HEK293 (cell line): Measurements from ENCODE around the gene PTPN18.

Experiments used
- CTCF ChIA-PET: fragments of 350-600 bp; formaldehyde crosslinking; extraction: SDS; loops from one replicate; lab custom pipeline; 2021; ENCODE audit warnings: antibody characterized with exemption; lab: Yijun Ruan, JAX
- POLR2A ChIA-PET: fragments of 300-600 bp; formaldehyde crosslinking; extraction: SDS; loops from one replicate; lab custom pipeline; 2020; ENCODE audit warnings: antibody characterized with exemption, inconsistent platforms; lab: Yijun Ruan, JAX
- H3K27ac ChIP-seq: fragments of 200-500 bp; sonication (Bioruptor generic); 2 replicates; pipeline ENCODE4 v1.5.1; 2014; ENCODE audit warnings: low read depth, low read length, control low read depth, inconsistent platforms; ENCODE audit errors: extremely low read depth
- H3K36me3 ChIP-seq, 2 experiments: fragments of 200-500 bp in 1 of 2; sonication (Bioruptor generic) in 1 of 2; 1 replicate in 1 of 2; 2 replicates in 1 of 2; pipeline ENCODE4 v1.5.1; 2014 to 2017; ENCODE audit warnings: inconsistent platforms in 2 of 2, low read length in 2 of 2; ENCODE audit not compliant: control insufficient read depth in 2 of 2, insufficient read depth in 1 of 2
- H3K4me1 ChIP-seq: fragments of 200-500 bp; sonication (Bioruptor generic); 2 replicates; pipeline ENCODE4 v1.5.1; 2014; ENCODE audit warnings: mild to moderate bottlenecking, low read length, inconsistent platforms; ENCODE audit not compliant: control insufficient read depth, insufficient read depth
- H3K4me3 ChIP-seq: 2 replicates; pipeline ENCODE4 v1.5.1; 2011; ENCODE audit warnings: low read depth, mild to moderate bottlenecking, control low read depth, low read length, moderate library complexity
- H3K9me3 ChIP-seq: fragments of 200-500 bp; sonication (Bioruptor generic); 2 replicates; pipeline ENCODE4 v1.5.1; 2014; ENCODE audit warnings: low read depth, low read length, inconsistent platforms; ENCODE audit not compliant: control insufficient read depth, insufficient read depth
- ATF2 ChIP-seq: fragments of 450-650 bp; formaldehyde crosslinking; IDR thresholded peaks from 2 replicates; pipeline ENCODE4 v1.5.1; 2016; ENCODE audit warnings: missing biosample characterization, missing genetic modification characterization, low read depth
- BCL11A ChIP-seq: fragments of 450-650 bp; formaldehyde crosslinking; IDR thresholded peaks from 2 replicates; pipeline ENCODE4 v1.5.1; 2016; ENCODE audit warnings: low read depth, missing biosample characterization, missing genetic modification characterization
- HOXD13 ChIP-seq: sonication (generic); formaldehyde crosslinking; IDR thresholded peaks from 2 replicates; pipeline ENCODE4 v1.8.0; 2022; ENCODE audit warnings: missing genetic modification reagents, borderline replicate concordance
- INSM2 ChIP-seq: fragments of 450-650 bp; formaldehyde crosslinking; IDR thresholded peaks from 2 replicates; pipeline ENCODE4 v1.5.1; 2016; ENCODE audit warnings: missing biosample characterization, missing genetic modification characterization
- KLF1 ChIP-seq: fragments of 450-650 bp; formaldehyde crosslinking; IDR thresholded peaks from 2 replicates; pipeline ENCODE4 v1.5.1; 2016; ENCODE audit warnings: missing biosample characterization, missing genetic modification characterization
- SP7 ChIP-seq: fragments of 450-650 bp; formaldehyde crosslinking; IDR thresholded peaks from 2 replicates; pipeline ENCODE4 v1.5.1; 2016; ENCODE audit warnings: missing biosample characterization, missing genetic modification characterization
- ZBTB11 ChIP-seq: fragments of 450-650 bp; formaldehyde crosslinking; conservative IDR thresholded peaks from 2 replicates; pipeline ENCODE4 v1.5.1; 2016; ENCODE audit warnings: low read depth, missing biosample characterization, missing genetic modification characterization
- ZBTB7A ChIP-seq: fragments of 450-650 bp; formaldehyde crosslinking; IDR thresholded peaks from 2 replicates; pipeline ENCODE4 v1.5.1; 2016; ENCODE audit warnings: low read depth, missing biosample characterization, missing genetic modification characterization
- ZEB2 ChIP-seq: fragments of 450-650 bp; formaldehyde crosslinking; IDR thresholded peaks from 2 replicates; pipeline ENCODE4 v1.5.1; 2016; ENCODE audit warnings: missing biosample characterization, missing genetic modification characterization
- ZNF121 ChIP-seq: fragments of 450-650 bp; formaldehyde crosslinking; IDR thresholded peaks from 2 replicates; pipeline ENCODE4 v1.5.1; 2016; ENCODE audit warnings: missing biosample characterization, missing genetic modification characterization
- ZNF146 ChIP-seq: fragments of 450-650 bp; formaldehyde crosslinking; IDR thresholded peaks from 2 replicates; pipeline ENCODE4 v1.5.1; 2016; ENCODE audit warnings: missing biosample characterization, missing genetic modification characterization
- ZNF175 ChIP-seq: fragments of 450-650 bp; formaldehyde crosslinking; IDR thresholded peaks from 2 replicates; pipeline ENCODE4 v1.5.1; 2016; ENCODE audit warnings: missing biosample characterization, missing genetic modification characterization
- ZNF2 ChIP-seq: fragments of 450-650 bp; formaldehyde crosslinking; IDR thresholded peaks from 2 replicates; pipeline ENCODE4 v1.5.1; 2016; ENCODE audit warnings: missing biosample characterization, missing genetic modification characterization
- ZNF221 ChIP-seq: fragments of 450-650 bp; formaldehyde crosslinking; IDR thresholded peaks from 2 replicates; pipeline ENCODE4 v1.5.1; 2017; ENCODE audit warnings: missing biosample characterization, missing genetic modification characterization, borderline replicate concordance
- ZNF266 ChIP-seq: fragments of 450-650 bp; formaldehyde crosslinking; IDR thresholded peaks from 2 replicates; pipeline ENCODE4 v1.5.1; 2016; ENCODE audit warnings: missing biosample characterization, missing genetic modification characterization, low read depth
- ZNF302 ChIP-seq: fragments of 450-650 bp; formaldehyde crosslinking; IDR thresholded peaks from 2 replicates; pipeline ENCODE4 v1.5.1; 2016; ENCODE audit warnings: missing biosample characterization, missing genetic modification characterization, low read depth
- ZNF510 ChIP-seq: fragments of 450-650 bp; formaldehyde crosslinking; IDR thresholded peaks from 2 replicates; pipeline ENCODE4 v1.5.1; 2018; ENCODE audit warnings: mild to moderate bottlenecking, missing genetic modification characterization, missing biosample characterization; ENCODE audit not compliant: insufficient replicate concordance
- ZNF513 ChIP-seq: fragments of 450-650 bp; IDR thresholded peaks from 2 replicates; pipeline ENCODE4 v1.5.1; 2018; ENCODE audit warnings: missing biosample characterization, missing genetic modification characterization
- ZNF654 ChIP-seq: fragments of 450-650 bp; formaldehyde crosslinking; IDR thresholded peaks from 2 replicates; pipeline ENCODE4 v1.5.1; 2016; ENCODE audit warnings: low read depth, missing biosample characterization, missing genetic modification characterization
- ZNF792 ChIP-seq: fragments of 450-650 bp; formaldehyde crosslinking; IDR thresholded peaks from 2 replicates; pipeline ENCODE4 v1.5.1; 2016; ENCODE audit warnings: missing biosample characterization, missing genetic modification characterization
- ZNF830 ChIP-seq: fragments of 450-650 bp; IDR thresholded peaks from 2 replicates; pipeline ENCODE4 v1.5.0; 2018; ENCODE audit warnings: missing biosample characterization, missing genetic modification characterization, low read depth, mild to moderate bottlenecking, moderate library complexity
- ZSCAN16 ChIP-seq: fragments of 450-650 bp; formaldehyde crosslinking; IDR thresholded peaks from 2 replicates; pipeline ENCODE4 v1.5.1; 2016; ENCODE audit warnings: missing biosample characterization, missing genetic modification characterization
- ZSCAN18 ChIP-seq: fragments of 450-650 bp; formaldehyde crosslinking; IDR thresholded peaks from 2 replicates; pipeline ENCODE4 v1.5.1; 2016; ENCODE audit warnings: missing biosample characterization, missing genetic modification characterization

The PTPN18 gene

GRCh38 chr2:130347220-130347925 lies 8.5 kb upstream of the PTPN18 start:
- H3K27ac ChIP-seq, result no peak overlapping the region
- ChIA-PET CTCF (interaction anchor here (0.6 to 1.1 kb wide), 2 partner anchors 26 to 162 kb away, joined by 3 read pairs; no protein-coding TSS in a partner anchor), POLR2A (no interaction called here)
- no peak overlapping the region for H3K4me3 ChIP-seq
- no peaks in the 10 kb centered on the region for H3K4me1 ChIP-seq
- H3K9me3 ChIP-seq, result no peaks in the 10 kb centered on the region
- no peak for TF ChIP-seq ZNF146 (tag by site-specific recombination)
- TF ChIP-seq HOXD13 (CRISPR knock-in tag), result no peak
- no peak for TF ChIP-seq SP7 (tag by site-specific recombination)
- TF ChIP-seq ZNF302 (tag by site-specific recombination), result no peak
- no peak for TF ChIP-seq ZSCAN18 (tag by site-specific recombination)
- TF ChIP-seq ATF2, result no peak
- TF ChIP-seq INSM2 (tag by site-specific recombination), result no peak
- no peak for TF ChIP-seq ZNF654 (tag by site-specific recombination)
- no peak for TF ChIP-seq ZNF513
- no peak for TF ChIP-seq KLF1 (tag by site-specific recombination)
- TF ChIP-seq ZBTB7A (tag by site-specific recombination), result no peak
- no peak for TF ChIP-seq ZEB2 (tag by site-specific recombination)
- TF ChIP-seq ZNF221 (tag by site-specific recombination), result no peak
- TF ChIP-seq ZNF510 (tag by site-specific recombination), result no peak
- no peak for TF ChIP-seq ZNF792
- TF ChIP-seq ZNF2 (tag by site-specific recombination), result no peak
- no peak for TF ChIP-seq ZNF266 (tag by site-specific recombination)
- no peak for TF ChIP-seq ZNF175 (tag by site-specific recombination)
- TF ChIP-seq, all 188 proteins: peak for 0
- H3K36me3 ChIP-seq, result peaks cover 11 to 57% of the 10 kb centered on the region in 2 experiments; a peak in 2 of 3 replicates

GRCh38 chr2:130349174-130349573 lies 6.7 kb upstream of the PTPN18 start:
- Histone ChIP-seq H3K4me3 (no peak overlapping the region), H3K27ac (no peak overlapping the region), H3K36me3 (peaks cover 11 to 56% of the 10 kb centered on the region in 2 experiments; a peak in 2 of 3 replicates), H3K4me1 (no peaks in the 10 kb centered on the region), H3K9me3 (no peaks in the 10 kb centered on the region)
- ChIA-PET POLR2A (no interaction called here), CTCF (no interaction called here)
- no peak for TF ChIP-seq ZSCAN16 (tag by site-specific recombination)
- no peak for TF ChIP-seq ZNF121 (tag by site-specific recombination)
- no peak for TF ChIP-seq BCL11A (tag by site-specific recombination)
- no peak for TF ChIP-seq ZNF830 (tag by site-specific recombination)
- no peak for TF ChIP-seq ZBTB11 (tag by site-specific recombination)
